PC-9 (cell line): ENCODE results near the gene NBEA. TPM values are rescaled to one million over a fixed set of nuclear protein-coding genes. Genes with fewer than 3 reads are reported as not detected.

Experiments
- BruUV-seq: library from RNA; stranded (reverse); fragments of 400-500 nt; replicated peaks from 2 replicates; lab custom pipeline; 2021; lab: Mats Ljungman, UMichigan
- CTCF ChIA-PET: fragments of 300-600 bp; sonication (Branson Sonifier 250); formaldehyde crosslinking; loops from one replicate; lab custom pipeline; 2022; ENCODE audit warnings: antibody characterized with exemption; lab: Charles Lee
- POLR2A ChIA-PET: fragments of 300-600 bp; sonication (Branson Sonifier 250); formaldehyde crosslinking; loops from one replicate; lab custom pipeline; 2022; ENCODE audit warnings: antibody characterized with exemption; ENCODE audit not compliant: unreplicated experiment; lab: Charles Lee
- DNase-seq, 2 experiments: peaks; one replicate each; pipeline versions ENCODE4 v3.0.0 to v3.0.0-alpha.2; 2015 to 2022; ENCODE audit warnings: mixed read lengths in 1 of 2
- H2AFZ ChIP-seq: fragments of 200-600 bp; sonication (generic); 2 replicates; pipeline ENCODE4 v1.8.1; 2017; ENCODE audit warnings: antibody characterized with exemption
- H3F3A ChIP-seq: fragments of 200-600 bp; sonication (generic); 2 replicates; pipeline ENCODE4 v1.8.1; 2017; ENCODE audit warnings: antibody characterized with exemption, mild to moderate bottlenecking, low read depth; ENCODE audit not compliant: insufficient read depth
- H3K27ac ChIP-seq: fragments of 200-600 bp; sonication (generic); 2 replicates; pipeline ENCODE4 v1.6.1; 2016; ENCODE audit warnings: mixed run types
- H3K27me3 ChIP-seq: fragments of 200-600 bp; sonication (generic); 2 replicates; pipeline ENCODE4 v1.6.1; 2016; ENCODE audit warnings: low read depth, mixed run types; ENCODE audit not compliant: insufficient read depth
- H3K36me3 ChIP-seq: fragments of 200-600 bp; sonication (generic); 2 replicates; pipeline ENCODE4 v1.6.1; 2016; ENCODE audit warnings: low read depth, mixed run types
- H3K4me1 ChIP-seq: fragments of 200-600 bp; sonication (generic); replicated peaks from 2 replicates; pipeline ENCODE4 v1.6.1; 2016; ENCODE audit warnings: mixed run types; ENCODE audit not compliant: insufficient read depth
- H3K4me2 ChIP-seq: fragments of 200-600 bp; sonication (generic); 2 replicates; pipeline ENCODE4 v1.6.1; 2017; ENCODE audit warnings: mixed run types
- H3K4me3 ChIP-seq: fragments of 200-600 bp; sonication (generic); 2 replicates; pipeline ENCODE4 v1.6.1; 2016; ENCODE audit warnings: mixed run types
- H3K79me2 ChIP-seq: fragments of 200-600 bp; sonication (generic); 2 replicates; pipeline ENCODE4 v1.6.1; 2017; ENCODE audit warnings: low read depth, mixed run types
- H3K9me2 ChIP-seq: fragments of 200-600 bp; sonication (generic); 2 replicates; pipeline ENCODE4 v1.8.1; 2017; ENCODE audit warnings: mild to moderate bottlenecking; ENCODE audit not compliant: insufficient read depth
- H3K9me3 ChIP-seq: fragments of 200-600 bp; sonication (generic); 2 replicates; pipeline ENCODE4 v1.8.1; 2016; ENCODE audit warnings: low read depth; ENCODE audit not compliant: insufficient read depth
- H4K20me1 ChIP-seq: fragments of 200-600 bp; sonication (generic); 2 replicates; pipeline ENCODE4 v1.8.1; 2017; ENCODE audit not compliant: insufficient read depth
- CTCF ChIP-seq: fragments of 200-600 bp; sonication (generic); conservative IDR thresholded peaks from 2 replicates; pipeline ENCODE4 v1.6.1; 2017; ENCODE audit warnings: mixed run types, antibody characterized with exemption, mild to moderate bottlenecking, moderate library complexity
- EZH2 ChIP-seq: fragments of 200-600 bp; sonication (generic); IDR thresholded peaks from 2 replicates; pipeline ENCODE4 v1.8.0; 2017; ENCODE audit warnings: antibody characterized with exemption, low read depth
- intact Hi-C: fragments of 100-400 bp; cut with micrococcal nuclease; formaldehyde crosslinking; loops from one replicate; pipeline ENCODE4 v1.10.0; 2022; ENCODE audit not compliant: unreplicated experiment
- total RNA-seq: library from RNA; stranded (reverse); gene quantifications from 2 replicates; pipeline ENCODE4 v1.2.3, GENCODE V29; 2021

NBEA gene
- total RNA-seq, 1 experiment from 2014 or later: 4.0 TPM

GRCh38 chr13:35690581-35691207 is 748.6 kb downstream of the NBEA start:
- DNase-seq: no peak
- Histone ChIP-seq H3K27me3 (no peaks in the 10 kb centered on the region), H3K4me2 (no peak overlapping the region), H3K27ac (no peak overlapping the region), H4K20me1 (no peaks in the 10 kb centered on the region), H3F3A (no peaks in the 10 kb centered on the region), H3K9me3 (no peaks in the 10 kb centered on the region), H2AFZ (no peak overlapping the region), H3K36me3 (no peaks in the 10 kb centered on the region), H3K79me2 (no peaks in the 10 kb centered on the region), H3K9me2 (no peaks in the 10 kb centered on the region), H3K4me3 (no peak overlapping the region), H3K4me1 (no peaks in the 10 kb centered on the region)
- TF ChIP-seq CTCF: no peak
- no peak for TF ChIP-seq EZH2
- no TSS peak for BruUV-seq
- intact Hi-C loops: no loop called here
- ChIA-PET POLR2A (no interaction called here), CTCF (no interaction called here)

GRCh38 chr13:35693134-35693784 is 751.2 kb downstream of the NBEA start:
- TF ChIP-seq EZH2: no peak
- no peak for TF ChIP-seq CTCF
- H3K9me3 ChIP-seq: no peaks in the 10 kb centered on the region
- no TSS peak for BruUV-seq
- ChIA-PET CTCF (no interaction called here), POLR2A (no interaction called here)
- H2AFZ ChIP-seq: no peak overlapping the region
- no peak overlapping the region for H3K4me2 ChIP-seq
- no peaks in the 10 kb centered on the region for H4K20me1 ChIP-seq
- no peak overlapping the region for H3K27ac ChIP-seq
- no peaks in the 10 kb centered on the region for H3K9me2 ChIP-seq
- no peak overlapping the region for H3K4me3 ChIP-seq
- no peak for DNase-seq
- intact Hi-C loops: no loop called here
- H3F3A ChIP-seq: no peaks in the 10 kb centered on the region
- no peaks in the 10 kb centered on the region for H3K36me3 ChIP-seq
- H3K4me1 ChIP-seq: peaks cover 8% of the 10 kb centered on the region; the same call in 1 of the 2 replicates
- H3K27me3 ChIP-seq: no peaks in the 10 kb centered on the region
- H3K79me2 ChIP-seq: no peaks in the 10 kb centered on the region

GRCh38 chr13:35694031-35694430 is 752.0 kb downstream of the NBEA start:
- no peak for DNase-seq
- no peak overlapping the region for H3K4me2 ChIP-seq
- no peaks in the 10 kb centered on the region for H3K36me3 ChIP-seq
- no peak overlapping the region for H3K4me3 ChIP-seq
- ChIA-PET POLR2A (no interaction called here), CTCF (no interaction called here)
- H3K27ac ChIP-seq: no peak overlapping the region
- intact Hi-C loops: no loop called here
- H3K9me3 ChIP-seq: no peaks in the 10 kb centered on the region
- H4K20me1 ChIP-seq: no peaks in the 10 kb centered on the region
- no TSS peak for BruUV-seq
- no peak overlapping the region for H2AFZ ChIP-seq
- H3K9me2 ChIP-seq: no peaks in the 10 kb centered on the region
- no peaks in the 10 kb centered on the region for H3F3A ChIP-seq
- peaks cover 8% of the 10 kb centered on the region; the same call in 1 of the 2 replicates for H3K4me1 ChIP-seq
- H3K27me3 ChIP-seq: no peaks in the 10 kb centered on the region
- TF ChIP-seq CTCF (no peak), EZH2 (no peak)
- H3K79me2 ChIP-seq: no peaks in the 10 kb centered on the region
